GM18508 (cell line): ENCODE measurements around the gene CFAP46.

Experiments used
- ATAC-seq: cut with Tn5 transposase; IDR thresholded peaks from one replicate; pipeline ENCODE4 v1.9.1; 2021; ENCODE audit warnings: moderate number of reproducible peaks; ENCODE audit not compliant: insufficient read depth, unreplicated experiment

CFAP46 gene

DNA sequence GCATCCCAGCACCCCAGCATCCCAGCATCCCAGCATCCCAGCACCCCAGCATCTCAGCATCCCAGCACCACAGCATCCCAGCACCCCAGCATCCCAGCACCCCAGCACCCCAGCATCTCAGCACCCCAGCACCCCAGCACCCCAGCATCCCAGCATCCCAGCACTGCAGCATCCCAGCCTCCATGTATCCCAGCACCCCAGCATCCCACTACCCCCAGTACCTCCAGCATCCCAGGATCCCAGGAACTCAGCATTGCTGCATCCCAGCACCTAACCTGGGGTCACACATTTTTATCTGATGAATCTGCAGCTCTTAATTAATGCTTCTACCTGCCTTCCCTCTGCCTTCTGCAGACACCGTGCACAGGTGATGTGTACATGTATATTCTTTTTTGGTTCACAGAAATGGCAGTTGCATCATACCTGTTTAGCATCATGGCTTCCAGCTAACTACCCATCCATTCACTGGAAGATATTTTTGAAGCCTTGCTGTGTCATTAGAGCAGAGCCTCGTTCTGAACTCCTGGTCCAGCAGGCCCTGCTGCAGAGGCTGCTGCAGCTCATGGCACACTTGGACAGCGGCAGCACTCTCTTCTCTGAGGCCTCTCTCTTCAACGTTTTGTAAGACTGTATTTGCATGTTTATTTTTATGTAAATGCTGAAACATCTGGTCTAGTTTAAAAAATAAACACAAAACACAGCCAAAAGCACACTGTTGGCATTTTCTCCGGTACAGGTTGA, 4.6 kb upstream of the CFAP46 start:
- ATAC-seq: no peak

GRCh38 chr10:132946311-132946710, 3.9 kb upstream of the CFAP46 start:
- no peak for ATAC-seq

- ATAC-seq: no peak
Measured at GRCh38 chr10:132945894-132946255, 3.5 kb upstream of the CFAP46 start.

GRCh38 chr10:132945125-132945893, 2.9 kb upstream of the CFAP46 start:
- ATAC-seq: no peak

GRCh38 chr10:132944510-132944909, 2.1 kb upstream of the CFAP46 start:
- no peak for ATAC-seq

DNA sequence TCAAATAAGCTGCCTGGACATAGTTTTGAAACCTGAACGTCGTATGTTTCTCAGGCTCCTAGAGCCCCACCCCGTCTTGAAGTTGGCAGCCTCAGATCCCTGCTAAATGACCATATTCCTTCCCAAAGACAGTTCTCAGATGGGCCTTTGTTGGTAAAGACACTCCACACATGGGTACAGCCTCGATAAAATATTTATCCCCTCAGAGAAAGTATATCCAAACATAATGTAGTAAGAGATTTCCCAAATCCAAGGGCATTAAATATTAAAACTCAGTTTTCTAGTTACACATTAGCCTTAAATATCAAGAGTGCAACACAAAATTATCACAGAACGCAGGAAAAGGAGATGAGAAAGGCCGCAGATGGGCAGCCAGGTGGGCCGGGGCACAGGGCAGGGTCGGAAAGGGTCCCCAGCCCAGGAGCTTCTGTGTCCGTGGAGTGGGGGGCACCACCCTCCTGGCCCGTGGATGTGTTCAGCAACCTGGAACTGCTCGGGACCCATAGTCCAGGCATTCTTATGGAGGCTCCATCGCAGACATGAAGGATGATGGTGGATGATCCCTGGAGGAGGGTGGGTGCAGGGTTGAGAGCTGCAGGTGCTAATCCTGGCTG, 1.5 kb upstream of the CFAP46 start:
- no peak for ATAC-seq

GRCh38 chr10:132943058-132943790, 854 bp upstream of the CFAP46 start:
- ATAC-seq: no peak

DNA sequence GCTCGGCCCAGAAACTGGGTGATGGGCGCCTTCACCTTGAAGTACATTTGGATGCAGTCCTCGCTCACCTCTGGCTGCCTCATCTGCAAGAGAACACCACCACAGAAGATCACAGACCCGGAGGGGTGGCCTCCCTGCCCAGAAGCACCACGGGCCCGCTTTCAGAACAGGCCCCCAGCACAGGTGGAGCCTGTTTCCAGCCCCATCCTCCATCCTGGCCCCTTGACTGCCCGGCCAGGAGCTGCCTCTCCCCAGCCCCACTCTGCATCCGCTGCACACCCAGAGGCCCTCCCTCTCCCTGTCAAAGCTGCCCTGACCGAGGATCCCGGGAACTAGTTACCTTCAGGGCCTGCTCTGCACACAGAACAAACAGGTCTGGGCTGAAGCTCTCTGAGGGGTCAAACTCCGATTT, 724 bp downstream of the CFAP46 start:
- no peak for ATAC-seq

- no peak for ATAC-seq
Measured at GRCh38 chr10:132940791-132941465, 1.4 kb downstream of the CFAP46 start.

GRCh38 chr10:132939957-132940790, 2.2 kb downstream of the CFAP46 start:
- ATAC-seq: no peak

GRCh38 chr10:132939378-132939955, 2.9 kb downstream of the CFAP46 start:
- no peak for ATAC-seq

GRCh38 chr10:132938472-132939339, 3.7 kb downstream of the CFAP46 start:
- no peak for ATAC-seq

GRCh38 chr10:132937861-132938260, 4.5 kb downstream of the CFAP46 start:
- no peak for ATAC-seq

DNA sequence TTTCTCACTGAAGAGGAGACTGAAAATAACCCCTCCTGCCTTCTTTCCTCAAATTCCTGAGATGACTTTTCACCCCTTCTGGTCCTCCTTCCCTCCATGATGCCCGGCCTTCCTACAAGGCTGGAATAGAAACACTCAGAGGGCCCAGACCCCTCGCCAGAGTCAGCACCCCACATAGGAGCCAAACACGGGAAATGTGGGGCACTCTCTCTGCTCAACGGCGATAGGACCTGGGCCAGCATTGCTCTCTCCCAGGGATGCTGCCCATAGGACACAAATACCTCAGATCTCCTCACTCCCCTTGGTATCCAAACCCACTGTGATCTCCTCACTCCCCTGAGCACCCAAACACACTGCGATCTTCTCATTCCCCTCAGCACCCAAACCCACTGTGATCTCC, 7.4 kb downstream of the CFAP46 start:
- no peak for ATAC-seq

- ATAC-seq: no peak
Measured at GRCh38 chr10:132933308-132934042, 8.9 kb downstream of the CFAP46 start.

DNA sequence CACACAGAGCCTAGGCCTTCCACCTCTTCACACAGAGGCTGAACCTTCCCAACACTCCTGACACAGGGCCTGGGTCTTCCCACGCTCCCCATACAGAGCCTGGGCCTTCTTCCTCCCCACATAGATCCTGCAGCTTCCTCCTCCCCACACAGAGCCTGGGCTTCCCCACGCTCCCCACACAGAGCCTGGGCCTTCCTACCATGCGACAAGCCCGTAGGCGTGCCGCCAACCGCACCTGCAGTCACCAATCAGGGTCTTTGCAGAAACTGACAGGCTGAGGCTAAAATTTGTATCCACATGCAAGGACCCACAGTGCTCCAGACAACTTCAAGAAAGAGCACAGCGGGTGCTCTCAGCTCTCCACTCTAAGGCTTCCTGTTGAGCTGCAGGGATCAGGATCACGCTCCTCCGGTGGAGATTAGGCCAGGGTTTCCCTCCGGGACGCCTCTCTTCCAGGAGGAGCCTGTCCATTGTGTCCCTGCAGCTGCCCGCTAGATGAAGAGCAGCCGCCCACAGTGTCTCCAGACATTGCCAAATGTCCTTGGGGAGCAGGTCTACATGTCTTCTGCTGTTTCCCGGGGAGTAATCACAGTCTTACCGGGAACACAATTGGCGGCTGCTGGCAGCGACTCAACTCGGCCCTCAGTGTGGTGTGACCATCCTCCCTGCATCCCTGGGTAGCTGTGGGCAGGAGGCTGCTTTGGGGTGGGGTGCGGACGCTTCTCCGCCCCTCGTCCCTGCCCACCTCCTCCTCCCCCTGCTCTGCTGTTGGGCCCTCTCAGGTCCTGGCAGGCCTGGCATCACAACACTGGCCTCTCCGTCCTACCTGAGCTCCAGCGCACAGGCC, 9.7 kb downstream of the CFAP46 start:
- ATAC-seq: no peak
